Measurements from ENCODE around the gene WDFY1.

Gene WDFY1, protein sequence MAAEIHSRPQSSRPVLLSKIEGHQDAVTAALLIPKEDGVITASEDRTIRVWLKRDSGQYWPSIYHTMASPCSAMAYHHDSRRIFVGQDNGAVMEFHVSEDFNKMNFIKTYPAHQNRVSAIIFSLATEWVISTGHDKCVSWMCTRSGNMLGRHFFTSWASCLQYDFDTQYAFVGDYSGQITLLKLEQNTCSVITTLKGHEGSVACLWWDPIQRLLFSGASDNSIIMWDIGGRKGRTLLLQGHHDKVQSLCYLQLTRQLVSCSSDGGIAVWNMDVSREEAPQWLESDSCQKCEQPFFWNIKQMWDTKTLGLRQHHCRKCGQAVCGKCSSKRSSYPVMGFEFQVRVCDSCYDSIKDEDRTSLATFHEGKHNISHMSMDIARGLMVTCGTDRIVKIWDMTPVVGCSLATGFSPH

DNA sequence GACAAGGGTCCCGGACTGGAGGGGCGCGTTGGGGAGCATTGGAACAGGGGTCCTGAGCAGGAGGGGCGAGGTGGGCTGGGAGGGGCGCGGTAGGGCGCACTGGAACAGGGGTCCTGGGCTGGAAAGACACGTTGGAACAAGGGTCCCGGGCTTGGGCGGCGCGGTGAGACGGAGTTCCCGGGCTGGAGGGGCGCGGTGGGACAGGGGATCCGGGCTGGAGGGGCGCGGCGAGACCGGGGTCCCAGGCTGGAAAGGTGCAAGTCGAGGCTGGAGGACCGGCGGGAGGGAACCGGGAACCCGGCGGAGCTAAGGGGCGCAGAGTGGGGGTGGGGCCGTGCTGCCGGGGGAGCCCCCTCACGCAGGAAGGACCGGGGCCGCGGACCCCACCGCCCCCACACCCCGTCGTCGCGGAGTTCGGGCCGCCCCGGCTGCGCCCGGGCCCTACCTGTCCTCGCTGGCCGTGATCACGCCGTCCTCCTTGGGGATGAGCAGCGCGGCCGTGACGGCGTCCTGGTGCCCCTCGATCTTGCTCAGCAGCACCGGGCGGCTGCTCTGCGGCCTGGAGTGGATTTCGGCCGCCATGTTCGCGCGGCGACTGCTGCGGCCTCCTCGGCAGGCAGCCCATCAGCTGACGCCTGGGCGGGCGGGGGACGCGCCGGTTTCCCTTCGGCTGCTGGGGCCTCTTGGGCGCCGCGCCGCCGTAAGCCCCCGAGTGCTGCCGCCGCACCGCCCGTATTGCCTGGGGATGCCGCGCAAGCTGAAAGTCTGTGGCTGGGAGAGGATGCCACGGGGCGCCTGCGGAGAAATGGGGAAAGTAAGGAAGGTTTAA is at the start of gene WDFY1:
WDFY1 (minus strand) TSS at position 633 of the 829 bp plus-strand sequence; CDS start at position 582, 51 bp downstream.
- no peak for FAIRE-seq

- FAIRE-seq, result no peak
Observed at GRCh38 chr2:223994562-223995162, 49.5 kb upstream of the WDFY1 start.

- peak; percentile 86 for FAIRE-seq
Observed at GRCh38 chr2:223993634-223994232, 48.6 kb upstream of the WDFY1 start.

GRCh38 chr2:223991611-223992010 is 46.5 kb upstream of the WDFY1 start:
- no peak for FAIRE-seq

GRCh38 chr2:223989856-223990232 is 44.7 kb upstream of the WDFY1 start:
- no peak for FAIRE-seq

DNA sequence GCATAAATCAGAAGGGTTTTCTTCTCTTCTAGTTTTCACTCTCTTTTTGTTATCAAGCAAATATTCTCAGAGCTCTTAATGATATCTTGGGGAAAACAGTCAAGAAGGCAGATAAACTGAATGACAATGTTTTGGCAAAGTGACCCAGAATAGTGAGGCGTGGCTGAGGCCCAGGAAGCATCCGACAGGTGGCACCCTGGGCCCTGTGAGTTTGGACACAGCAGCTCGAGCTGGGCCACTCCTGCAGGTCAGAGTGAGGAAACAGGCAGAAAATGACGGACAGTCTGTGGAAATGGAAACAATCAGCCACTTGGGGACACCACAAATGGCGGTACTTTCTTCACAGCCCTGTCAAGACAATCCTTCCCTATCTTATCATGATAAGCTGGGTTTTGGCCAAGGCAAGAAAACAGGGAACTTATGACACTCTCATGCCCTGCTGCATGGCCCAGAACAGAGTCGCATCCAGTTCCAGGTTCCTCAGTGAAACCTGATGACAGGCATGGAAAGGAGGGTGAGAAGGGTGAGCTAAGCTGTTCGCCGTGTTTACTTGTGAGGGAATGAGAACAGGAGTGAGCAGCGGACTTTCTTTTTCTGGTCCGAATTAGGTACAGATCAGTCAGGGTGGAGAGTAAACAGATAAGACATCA is 44.2 kb upstream of the WDFY1 start:
- FAIRE-seq, result no peak

- no peak for FAIRE-seq
Observed at GRCh38 chr2:223981241-223981640, 36.1 kb upstream of the WDFY1 start.

DNA sequence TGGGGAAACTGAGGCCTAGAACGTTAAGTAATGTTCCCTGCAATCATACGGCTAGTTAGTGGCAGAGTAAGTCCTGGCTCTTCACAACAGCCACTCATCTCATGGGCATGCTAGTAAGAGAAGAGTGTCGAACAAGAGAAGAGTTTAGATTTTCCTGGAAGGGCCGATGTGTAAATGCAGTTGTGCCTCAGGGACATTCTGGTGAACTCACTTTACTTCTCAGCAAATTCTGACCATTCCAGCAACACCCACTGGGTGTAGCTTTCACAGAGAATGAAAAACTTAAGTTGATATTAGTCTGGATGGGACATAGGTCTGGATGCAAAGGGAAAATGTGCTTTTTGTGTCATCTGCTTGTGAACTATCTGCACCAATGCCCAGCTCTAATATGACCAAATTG is 35.7 kb upstream of the WDFY1 start:
- FAIRE-seq, result no peak

DNA sequence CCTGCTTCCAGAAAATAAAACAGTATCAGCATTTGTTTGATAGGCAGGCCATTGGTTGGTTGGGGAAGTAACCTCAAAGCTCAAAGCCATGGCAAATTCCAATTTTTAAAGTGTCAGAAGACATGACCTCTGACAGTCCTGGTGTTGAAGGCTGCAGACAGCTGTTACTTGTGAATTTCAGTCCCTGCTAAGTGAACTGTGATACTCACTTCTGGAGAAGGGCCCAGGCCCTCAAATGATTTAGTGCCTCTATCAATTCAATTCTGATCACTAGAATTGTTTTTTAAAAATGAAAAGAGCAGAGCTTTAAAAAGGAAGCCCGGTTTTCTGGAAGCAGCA is 35.2 kb upstream of the WDFY1 start:
- FAIRE-seq, result no peak

DNA sequence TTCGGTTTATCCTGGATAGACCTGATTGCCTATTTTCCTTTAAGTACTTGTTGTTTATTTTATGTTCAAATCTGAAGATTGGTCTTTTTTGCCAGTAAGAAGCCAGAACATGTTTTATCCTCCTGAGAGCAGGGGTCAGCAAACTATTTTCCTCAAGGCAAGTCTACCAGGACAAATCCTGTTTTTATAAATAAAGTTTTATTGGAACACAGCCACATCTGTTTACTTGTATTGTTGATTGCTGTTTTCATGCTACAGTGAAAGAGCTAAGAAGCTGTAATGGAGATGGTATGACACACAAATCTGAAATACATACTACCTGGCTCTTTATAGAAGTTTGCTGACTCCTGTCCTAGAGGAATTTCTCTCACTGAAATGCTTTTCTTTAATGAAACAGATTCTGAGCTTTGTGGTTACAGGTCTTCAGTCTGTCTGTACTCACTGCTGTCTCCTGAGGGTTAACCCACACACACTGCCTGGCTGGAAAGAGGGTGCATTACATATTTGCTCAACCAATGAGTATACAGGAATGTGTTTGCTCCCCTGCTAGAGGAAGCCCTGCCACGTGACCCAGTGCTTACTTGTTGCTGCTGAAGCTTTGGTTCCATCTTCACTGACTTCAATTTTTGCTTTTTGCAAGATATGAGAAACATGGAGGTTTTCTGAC is 34.7 kb upstream of the WDFY1 start:
- no peak for FAIRE-seq

DNA sequence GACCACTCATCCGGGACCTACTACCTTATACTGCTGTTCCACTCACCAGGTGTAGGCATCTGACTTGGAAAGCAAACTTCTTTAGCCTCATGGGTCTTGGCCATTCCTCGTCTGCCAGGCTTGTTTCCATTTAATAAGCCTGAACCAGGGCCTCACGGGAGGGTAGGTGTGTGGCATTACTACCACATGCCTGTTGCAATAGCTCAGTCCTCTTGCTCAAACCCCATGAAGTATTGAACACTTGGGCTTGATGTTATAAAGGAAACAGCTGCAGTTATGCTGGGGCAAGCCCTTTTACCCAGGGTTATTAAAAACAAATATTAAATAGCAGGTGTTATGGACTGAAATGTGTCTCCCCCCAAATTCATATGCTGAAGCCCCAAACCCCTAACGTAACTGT is 33.3 kb upstream of the WDFY1 start:
- FAIRE-seq, result no peak

- FAIRE-seq, result no peak
Observed at GRCh38 chr2:223976635-223977226, 31.6 kb upstream of the WDFY1 start.

GRCh38 chr2:223973606-223974005 is 28.5 kb upstream of the WDFY1 start:
- no peak for FAIRE-seq

- no peak for FAIRE-seq
Observed at GRCh38 chr2:223972656-223973102, 27.5 kb upstream of the WDFY1 start.

GRCh38 chr2:223971731-223972130 is 26.6 kb upstream of the WDFY1 start:
- no peak for FAIRE-seq

DNA sequence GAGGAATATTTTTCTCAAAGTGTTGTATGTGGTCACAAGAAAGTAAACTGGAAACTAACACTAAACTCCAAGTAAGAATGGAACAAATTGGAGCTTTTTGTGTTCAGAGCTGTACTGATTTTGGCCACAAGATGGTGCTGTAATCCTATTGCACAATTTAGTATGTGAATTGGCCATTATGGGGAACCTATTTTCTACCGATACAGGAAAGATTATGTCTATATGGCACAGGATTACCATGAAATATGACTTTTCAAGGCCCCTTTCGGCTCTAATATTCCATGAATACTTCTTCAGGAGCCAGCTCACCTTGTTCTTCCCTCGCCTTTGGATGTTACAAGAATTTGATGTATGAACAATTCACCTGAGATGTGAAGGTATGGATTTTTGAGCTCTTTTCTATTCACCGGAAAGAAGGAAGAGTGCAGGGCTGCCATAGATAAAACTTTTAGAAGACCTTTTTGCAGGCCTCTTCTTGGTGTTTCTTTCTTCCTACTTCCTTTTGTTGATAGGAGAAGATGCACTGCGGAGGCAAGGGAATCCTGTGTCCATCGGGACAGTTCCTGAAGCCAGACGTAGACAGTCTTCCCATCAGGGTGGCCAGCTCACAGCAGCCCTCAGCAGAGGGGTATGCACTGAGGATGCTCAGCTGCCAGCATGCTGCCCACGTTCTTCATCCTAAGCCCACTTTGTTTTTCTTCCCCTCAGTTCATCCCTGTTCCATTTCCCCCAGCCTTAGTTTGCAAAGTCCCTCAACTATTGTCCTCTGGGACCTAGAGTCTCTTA is 25.4 kb upstream of the WDFY1 start:
- peak; percentile 98 for FAIRE-seq

- no peak for FAIRE-seq
Observed at GRCh38 chr2:223969856-223970255, 24.7 kb upstream of the WDFY1 start.

GRCh38 chr2:223969315-223969714 is 24.2 kb upstream of the WDFY1 start:
- no peak for FAIRE-seq

DNA sequence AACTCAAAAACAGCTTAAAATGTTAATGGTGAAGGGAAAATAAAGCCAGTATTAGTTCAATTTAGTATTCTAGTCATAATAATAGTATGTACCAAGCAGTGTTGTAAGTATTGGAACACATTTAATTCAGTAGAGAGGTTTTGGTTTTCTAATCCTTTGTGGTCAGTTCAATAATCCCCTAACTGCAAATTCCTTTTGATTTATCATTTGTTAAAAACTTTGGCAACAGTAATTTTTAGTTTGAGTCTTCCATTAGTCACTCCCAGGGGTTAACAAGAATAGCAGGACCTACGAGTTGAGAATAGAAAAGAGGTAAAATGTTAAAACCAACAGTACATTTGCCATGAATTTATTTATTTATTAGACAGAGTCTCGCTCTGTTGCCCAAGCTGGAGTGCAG is 22.8 kb upstream of the WDFY1 start:
- FAIRE-seq, result no peak

GRCh38 chr2:223959688-223960087 is 14.6 kb upstream of the WDFY1 start:
- FAIRE-seq, result no peak
